COLO668 (cell line): ENCODE measurements around the gene TBPL2.
"Not testable (repeated sequence)": the region's sequence is repeated elsewhere in the genome, so short reads cannot be mapped to it uniquely, and the experiment has no call there.

ENCODE experiments used
- DNase-seq: peaks from one replicate; lab custom pipeline; 2025; ENCODE audit not compliant: unreplicated experiment; lab: John Stamatoyannopoulos, UW

The TBPL2 gene

DNA sequence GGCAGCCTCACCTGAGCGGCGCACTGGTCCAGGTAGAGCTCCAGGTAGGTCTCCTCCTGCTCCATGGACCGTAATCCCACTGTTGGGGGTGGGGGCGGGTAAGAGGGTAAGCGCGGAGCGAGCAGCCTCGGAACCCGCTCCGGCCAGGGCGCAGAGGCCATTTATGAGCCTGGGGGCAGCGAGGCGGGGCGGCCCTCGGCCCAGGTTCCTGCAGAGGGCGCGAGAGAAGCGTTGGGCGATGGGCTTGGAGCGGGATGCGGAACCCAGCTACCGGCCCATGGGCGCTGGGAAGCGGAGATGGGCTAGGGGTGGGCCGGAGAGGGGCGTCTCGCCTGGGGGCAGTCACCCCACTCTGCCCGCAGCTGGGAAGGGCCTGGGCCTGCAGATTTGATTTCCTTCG is at the start of gene TBPL2:
Gene TBPL2 (minus strand): TSS at position 232 of the 400 bp plus-strand sequence. CDS start 167 bp downstream, at position 65.
- DNase-seq = no peak

DNA sequence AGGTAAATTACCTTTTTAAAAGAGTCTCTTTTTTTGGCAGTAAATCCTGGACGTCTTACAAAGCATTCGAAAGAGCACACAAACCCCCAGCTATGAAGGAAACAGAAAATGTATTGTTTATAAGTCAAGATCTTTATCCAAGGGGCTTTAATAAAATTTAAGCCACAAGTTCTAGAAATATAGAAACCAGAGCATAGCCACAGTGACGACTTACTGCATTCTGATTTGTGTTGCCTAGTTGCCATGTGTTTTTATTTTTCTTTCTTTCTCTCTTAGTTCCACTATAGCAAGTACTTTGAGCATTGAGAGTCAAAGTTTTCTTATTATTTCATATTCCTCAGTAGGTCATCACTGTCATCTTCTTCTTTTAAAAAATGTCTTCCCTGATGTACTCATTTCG is 47.8 kb upstream of the TBPL2 start:
- no peak for DNase-seq

DNA sequence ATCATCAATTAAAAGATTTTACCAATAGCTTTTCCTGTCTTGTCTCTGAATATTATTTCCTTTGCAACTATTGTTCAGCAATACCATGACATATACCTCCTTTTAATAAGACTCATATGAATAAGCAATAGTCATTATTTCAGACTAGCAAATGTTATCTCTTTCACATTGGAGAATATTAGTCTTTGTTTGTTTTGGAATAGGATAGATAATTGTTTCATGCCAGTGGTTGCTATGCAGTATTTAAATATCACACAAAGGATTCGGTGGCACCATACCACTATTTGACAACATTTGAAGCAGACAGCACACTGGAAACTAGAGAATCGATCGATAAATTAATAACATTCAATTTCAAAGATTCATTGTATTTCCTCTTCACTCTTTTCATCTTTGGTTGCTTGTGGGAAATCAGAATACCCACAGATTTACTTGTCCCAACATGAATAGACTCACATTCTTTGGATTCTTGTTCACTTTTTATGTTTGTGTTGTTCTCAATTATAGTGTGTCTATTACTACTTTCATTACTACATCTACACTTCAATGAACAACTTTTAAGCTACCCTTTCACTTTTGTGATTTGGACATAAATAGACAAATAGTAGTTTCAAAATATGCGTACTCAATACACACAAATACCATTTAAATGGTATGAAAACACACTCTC is 42.7 kb upstream of the TBPL2 start:
- no peak for DNase-seq

DNA sequence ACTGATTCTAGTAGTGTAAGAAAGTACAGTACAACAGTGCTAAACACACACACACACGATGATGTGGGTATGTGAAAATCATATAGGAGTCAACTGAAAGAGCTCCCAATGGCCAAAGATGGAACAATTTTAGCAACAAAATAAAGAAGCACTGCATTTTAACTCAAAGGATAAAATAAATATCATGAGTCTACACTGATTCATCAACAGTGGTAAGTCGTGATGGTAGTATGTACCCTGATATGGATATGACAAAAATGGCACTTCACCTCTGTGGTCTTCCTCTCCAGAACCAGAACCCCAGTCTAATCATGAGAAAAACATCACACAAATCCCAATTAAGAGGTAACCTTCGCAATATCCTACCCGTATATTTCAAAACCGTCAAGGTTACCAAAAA is 41.4 kb upstream of the TBPL2 start:
- no peak for DNase-seq

DNA sequence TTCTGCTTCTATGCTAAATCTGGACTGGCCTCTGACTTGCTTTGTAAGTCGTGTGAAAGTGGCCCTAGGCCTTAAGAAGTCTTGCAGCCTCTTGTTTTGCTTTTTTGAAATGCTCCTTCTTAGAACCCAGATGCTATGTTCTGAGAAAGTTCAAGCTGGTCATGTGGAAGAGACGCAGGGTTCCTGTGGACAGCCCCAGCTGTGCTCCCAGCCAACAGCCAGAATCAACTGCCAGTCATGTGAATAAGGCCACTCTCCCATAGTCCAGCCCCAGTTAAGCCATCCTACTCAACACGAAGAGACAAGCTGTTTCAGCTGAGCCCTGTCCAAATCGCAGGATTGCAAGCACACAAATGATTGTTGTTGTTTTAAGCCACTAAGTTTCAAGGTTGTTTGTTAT is 37.3 kb upstream of the TBPL2 start:
- DNase-seq = no peak

DNA sequence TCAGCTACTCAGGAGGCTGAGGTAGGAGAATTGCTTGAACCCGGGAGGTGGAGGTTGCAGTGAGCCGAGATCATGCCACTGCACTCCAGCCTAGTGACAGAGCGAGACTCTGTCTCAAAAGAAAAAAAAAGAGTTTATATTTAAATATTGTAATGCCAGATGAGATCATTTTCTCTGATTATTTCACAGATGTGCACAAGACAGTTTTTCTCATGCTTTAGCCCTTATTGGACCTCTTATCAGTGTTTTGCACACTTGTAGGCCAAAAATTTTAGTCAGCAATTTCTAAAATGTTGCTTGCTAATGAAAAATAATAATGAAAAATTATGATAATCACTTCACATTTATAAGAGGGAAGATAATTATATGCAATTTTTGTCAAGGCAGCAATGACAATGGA is 36.0 kb upstream of the TBPL2 start:
- DNase-seq = not testable (repeated sequence)

DNA sequence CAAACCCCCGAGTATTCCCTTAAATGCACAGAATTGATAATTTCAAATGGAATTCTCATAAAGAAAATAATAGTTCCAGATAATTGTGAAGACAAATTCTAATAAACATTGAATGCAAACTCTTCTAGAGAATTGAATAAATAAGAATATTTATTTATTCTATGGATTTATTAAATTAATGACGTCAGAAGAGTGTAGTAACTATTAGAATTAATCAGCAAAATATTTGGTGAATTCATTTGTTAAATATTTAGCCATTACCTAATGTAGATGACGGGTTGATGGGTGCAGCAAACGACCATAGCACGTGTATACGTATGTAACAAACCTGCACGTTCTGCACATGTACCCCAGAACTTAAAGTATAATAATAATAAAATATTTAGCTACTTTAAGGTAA is 33.4 kb upstream of the TBPL2 start:
- no peak for DNase-seq

DNA sequence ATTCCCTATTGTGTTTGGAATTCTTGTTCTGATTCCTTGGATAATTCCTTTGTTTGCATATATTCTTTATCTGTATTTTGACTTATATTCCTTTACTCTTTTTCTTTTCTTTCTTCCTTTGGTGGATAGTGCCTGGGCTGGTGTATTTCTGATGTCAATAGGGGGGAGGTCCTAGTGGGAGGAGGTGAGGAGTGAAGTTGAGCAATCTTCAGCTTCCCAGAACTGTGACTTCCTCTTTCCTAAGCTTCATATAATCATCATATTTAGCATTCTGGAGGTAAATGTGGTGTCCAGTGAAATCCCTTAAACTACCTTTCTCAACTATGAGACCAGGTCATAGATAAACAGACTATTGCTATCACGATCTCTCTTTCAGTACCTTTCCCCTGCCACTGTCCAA is 29.6 kb upstream of the TBPL2 start:
- DNase-seq = no peak

DNA sequence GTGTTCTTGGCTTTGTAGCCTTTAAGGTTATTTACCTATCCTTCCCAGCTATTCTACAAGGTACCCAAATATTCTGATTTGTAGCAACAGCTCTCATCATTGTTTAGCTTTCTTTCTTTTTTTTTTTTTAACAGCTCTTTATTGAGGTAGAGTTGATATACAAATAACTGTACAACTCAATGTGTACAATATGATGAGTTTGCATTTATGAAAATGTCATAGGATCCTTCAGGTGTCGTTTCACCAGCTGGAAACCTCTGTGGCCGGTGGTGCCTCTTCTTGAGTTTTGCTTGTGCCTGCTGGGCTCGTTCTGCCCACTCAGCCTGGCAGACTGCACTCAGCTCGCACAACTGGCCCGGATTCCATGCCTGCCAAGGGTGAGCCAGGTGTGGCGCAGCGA is 26.9 kb upstream of the TBPL2 start:
- no peak for DNase-seq

DNA sequence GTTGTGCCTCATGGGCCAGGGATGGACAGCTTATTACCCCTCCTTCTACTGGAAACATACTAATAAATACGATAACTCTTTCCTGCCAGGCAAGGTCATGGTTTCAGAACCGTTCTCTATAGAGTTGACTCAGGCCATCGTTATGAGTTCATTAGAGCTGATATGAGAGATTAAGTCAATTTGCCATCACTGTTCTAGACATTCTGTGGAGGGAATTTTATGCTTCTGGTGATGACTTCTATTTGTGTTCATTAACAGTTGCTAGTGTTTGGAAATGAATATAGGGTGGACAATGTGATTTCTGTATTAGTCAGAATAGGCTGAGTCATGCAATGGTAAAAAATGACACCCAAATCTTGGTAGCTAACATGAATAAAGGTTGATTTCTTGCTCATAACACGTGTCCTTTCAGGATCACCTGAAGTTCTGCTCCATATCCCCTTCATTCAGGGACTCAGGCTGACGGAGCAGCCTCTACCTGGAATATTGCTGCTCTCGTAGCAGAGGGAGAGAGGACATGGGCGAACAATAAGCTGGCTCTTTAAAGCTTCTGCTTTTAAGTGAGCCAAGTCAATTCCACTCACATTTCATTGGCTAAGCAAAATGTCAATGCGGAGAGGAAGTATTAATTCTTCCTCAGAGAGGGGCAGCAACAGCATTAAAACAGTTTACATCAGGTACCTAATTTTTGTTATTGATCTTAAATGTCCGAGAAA is 18.5 kb upstream of the TBPL2 start:
- no peak for DNase-seq

DNA sequence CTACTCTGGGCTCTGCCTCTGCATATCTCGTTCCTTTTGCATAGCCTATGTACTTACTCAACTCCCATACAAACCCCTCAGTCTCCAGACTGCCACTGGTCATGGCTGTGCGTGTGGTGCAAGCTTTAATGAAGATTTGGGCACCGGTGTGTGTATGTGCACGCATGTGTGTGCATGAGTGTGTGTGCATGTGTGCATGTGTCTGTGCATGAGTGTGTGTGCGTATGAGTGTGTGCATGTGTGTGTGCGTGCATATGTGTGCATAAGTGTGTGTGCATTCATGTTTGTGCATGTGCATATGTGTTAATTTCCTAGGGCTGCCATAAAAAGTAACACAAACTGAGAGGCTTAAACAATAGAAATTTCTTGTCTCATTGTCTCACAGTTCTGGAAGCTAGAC is 17.1 kb upstream of the TBPL2 start:
- DNase-seq = no peak

DNA sequence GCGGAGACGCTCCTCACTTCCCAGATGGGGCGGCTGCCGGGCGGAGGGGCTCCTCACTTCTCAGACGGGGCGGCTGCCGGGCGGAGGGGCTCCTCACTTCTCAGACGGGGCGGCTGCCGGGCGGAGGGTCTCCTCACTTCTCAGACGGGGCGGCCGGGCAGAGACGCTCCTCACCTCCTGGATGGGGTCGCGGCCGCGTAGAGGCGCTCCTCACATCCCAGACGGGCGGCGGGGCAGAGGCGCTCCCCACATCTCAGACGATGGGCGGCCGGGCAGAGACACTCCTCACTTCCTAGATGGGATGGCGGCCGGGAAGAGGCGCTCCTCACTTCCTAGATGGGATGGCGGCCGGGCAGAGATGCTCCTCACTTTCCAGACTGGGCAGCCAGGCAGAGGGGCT is 16.0 kb upstream of the TBPL2 start:
- not testable (repeated sequence) for DNase-seq

DNA sequence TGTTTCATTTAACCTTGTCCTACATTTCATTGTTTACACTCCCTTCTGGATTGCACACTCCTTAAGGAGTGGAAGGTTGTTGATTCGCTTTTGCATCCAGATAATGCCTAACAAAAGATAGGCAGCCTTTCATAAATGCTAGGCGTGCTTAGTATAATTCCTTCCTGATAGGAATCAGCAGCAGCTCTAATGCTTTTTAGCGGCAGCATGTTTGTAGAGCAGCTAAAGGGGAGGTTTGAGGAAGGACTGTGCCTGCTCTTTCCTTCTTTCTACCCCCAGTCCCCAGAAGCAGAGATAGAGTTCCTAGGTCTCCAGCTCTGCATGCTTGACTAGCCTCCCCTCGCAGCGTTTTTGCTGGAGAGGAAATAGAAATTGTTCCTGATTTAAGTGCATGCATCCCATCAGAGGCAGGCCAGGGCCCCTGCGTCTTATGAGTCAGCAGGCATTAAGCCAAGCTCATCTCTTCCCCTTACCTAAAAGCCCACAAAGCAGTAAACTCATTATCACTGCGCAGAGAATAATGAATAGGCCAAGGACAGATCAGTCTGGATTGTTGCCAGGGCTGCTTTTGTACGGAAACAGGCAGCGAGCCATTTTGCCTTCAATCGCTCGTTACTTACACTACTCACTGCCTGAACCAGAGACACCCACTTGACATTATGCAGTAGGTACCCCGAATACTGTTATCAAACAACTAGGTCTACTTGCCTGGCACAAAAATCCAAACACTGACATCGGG is 14.0 kb upstream of the TBPL2 start:
- peak; percentile 78 for DNase-seq

DNA sequence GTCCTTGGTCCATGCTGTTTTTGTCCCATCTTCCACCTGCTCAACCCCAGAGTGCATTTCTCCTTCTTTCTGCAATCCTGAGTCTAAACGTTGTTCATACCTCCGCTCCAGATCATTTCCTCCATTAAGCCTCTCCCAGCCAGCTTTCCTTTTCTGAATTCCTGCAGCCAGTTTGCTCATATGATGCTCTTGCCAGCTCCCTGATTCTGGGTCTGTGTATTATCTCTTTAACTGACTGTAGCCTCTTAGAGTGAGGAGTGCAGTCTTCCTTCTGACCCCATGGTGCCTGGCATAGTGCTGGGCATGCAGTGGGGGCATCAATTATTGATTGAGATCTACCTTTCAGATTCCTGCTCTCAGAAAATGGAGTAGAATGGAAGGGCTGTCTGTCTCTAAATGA is 11.5 kb upstream of the TBPL2 start:
- no peak for DNase-seq

DNA sequence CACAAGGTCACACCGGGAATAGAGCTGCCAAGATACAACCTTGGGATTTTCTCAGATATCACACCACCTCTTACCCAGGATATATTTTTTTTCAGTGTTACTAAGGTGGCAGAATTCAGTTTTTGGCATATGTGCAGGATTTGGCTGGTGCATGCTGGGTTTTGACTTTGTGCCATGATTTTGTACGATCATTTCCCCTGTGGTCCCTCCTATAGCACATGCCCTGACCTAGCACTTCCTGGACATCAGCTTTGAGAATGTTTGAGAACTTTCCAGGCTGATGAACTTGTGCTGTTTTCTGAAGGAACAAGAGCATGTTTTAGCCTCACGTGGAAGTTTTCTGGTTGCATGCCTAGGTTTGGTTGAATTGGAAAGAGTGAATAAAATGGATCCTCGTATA is 11.0 kb upstream of the TBPL2 start:
- DNase-seq = no peak

DNA sequence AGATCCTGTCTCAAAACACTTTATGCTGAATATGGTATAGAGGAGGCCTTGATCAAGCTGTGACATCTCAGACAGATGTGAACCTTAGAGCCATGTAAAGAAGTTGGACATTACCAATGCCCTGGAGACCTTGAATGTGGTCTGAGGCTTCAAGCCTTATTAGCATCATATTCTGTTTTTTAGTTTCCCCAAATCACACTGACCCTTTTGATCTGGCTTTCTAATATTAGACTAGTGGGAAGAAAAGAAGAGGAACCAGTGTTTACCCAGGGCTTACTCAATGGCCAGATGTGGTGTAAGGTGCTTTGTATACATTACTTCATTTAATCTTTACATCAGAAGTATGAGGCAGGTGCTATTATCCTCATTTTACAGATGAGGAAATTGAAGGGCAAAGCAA is 10.6 kb upstream of the TBPL2 start:
- DNase-seq = no peak

DNA sequence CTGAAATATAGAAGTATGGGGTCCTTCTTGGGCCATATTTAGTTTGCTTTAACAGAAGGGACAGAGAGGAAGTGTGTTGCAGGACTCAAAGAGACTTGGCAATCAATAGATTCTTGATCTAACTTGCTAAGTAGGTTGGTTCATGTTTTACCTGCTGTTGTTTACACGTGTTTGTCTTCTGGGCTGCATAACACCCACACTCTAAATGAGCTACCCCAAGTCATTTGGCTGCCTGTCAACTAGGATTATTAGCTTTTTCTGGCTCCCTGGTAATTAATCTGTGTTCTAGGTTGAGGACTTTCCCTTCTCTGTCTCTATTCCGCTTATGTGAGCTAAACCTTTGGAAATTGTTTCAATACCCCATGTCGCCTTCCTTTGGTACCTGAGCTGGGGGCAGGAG is 10.1 kb upstream of the TBPL2 start:
- no peak for DNase-seq

DNA sequence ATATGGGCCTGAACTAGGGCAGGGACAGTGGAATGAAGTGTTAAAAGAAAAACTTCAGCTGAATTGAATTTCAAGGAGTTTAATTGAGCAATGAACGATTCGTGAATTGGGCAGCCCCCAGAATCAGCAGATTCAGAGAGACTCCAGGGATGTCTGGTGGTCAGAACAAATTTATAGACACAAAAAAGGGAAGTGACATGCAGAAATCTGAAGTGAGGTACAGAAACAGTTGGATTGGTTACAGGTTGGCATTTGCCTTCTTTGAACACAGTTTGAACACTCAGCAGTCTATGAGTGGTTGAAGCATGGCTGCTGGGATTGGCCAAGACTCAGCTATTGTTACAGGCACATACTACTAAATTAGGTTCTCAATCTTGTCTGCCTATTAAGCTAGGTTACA is 9.7 kb upstream of the TBPL2 start:
- DNase-seq = no peak

DNA sequence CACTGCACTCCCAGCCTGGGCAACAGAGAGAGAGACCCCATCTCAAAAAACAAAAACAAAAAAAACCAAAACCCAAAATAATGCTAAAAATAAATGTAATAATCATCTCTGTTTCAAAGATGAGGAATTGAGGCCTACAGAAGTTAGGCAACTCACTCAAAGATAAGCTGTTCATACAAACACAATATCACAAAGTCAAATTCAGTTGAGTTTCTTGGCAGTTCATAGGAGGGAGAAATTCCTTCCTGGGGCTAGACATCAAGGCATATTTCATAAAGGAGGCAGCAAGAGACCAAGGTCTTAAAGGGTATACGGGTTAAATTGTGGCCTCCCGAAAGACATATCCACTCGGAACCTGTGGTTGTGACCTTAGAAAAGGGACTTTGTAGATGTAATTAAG is 8.7 kb upstream of the TBPL2 start:
- no peak for DNase-seq

DNA sequence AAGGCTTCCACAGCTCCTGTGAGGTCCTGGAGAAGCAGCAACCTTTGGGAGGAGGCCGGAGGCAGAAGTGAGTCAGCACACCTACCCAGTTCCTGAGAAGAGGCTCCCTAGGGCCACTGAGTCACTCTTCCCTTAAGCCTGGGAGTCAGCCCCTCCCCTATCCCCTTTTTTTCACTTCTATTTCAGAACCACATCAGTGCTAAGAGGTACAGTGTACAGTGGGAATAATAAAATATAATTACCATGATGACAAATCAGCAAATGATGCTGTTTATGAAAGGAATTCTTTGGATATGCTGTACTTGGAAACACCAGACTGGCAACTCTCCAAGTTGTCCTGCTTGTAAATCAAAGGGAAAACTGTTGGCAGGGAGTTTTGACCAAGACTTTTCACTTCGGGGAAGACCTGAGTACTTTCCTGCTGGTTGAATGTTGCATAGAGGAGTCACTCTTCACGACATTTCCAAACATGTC is 7.8 kb upstream of the TBPL2 start:
- no peak for DNase-seq

DNA sequence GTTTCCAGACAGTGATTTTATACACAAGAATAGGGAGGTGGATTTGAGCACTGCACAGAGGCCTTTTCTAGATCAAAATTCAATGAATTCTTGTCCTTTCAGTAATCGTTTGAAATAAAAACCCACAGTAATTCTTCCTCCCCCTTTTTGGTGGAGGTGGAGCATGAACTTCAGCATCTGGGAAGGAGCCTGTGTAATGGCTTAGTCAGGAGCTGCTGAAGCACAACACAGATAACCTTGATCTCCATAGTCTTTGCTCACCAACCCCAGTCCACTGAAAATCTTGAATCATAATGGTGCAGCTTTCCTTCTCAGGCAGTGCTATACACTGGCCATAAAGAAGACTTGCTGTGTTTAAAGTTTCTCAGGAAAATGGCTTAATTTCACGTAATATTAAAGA is 6.4 kb upstream of the TBPL2 start:
- no peak for DNase-seq

DNA sequence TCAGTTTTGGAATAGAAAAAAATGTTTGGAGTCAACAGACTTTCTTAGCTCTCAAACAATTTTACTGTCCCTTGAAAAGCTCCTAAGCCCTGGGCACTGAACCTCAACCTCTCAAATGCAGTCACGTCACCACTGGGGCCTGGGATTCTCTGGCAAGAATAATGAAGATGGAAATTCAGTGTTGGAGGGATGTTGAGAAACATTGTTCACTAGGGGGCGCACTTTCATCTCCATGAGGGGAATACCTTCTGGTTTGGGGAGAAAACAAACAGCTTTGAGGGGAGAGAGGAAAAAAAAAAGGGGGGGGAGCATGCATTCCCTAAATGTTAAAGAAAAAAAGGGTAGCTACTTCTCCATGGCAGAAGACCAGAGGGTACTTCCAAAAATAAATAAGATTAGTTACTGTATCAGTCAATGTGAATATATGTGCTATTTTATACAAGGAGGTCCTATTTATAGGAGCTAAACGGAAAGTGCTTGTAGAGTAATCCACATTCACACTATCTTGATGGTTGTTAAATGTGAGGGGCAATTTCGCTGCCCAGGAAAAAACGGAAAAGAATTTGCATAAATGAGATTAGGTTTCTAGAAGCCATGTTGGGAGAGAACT is 5.8 kb upstream of the TBPL2 start:
- DNase-seq = peak; percentile 66
